ENCODE results near the gene FAM124B.
"Not testable (repeated sequence)": the region's sequence is repeated elsewhere in the genome, so short reads cannot be mapped to it uniquely, and the experiment has no call there.

The FAM124B gene

DNA sequence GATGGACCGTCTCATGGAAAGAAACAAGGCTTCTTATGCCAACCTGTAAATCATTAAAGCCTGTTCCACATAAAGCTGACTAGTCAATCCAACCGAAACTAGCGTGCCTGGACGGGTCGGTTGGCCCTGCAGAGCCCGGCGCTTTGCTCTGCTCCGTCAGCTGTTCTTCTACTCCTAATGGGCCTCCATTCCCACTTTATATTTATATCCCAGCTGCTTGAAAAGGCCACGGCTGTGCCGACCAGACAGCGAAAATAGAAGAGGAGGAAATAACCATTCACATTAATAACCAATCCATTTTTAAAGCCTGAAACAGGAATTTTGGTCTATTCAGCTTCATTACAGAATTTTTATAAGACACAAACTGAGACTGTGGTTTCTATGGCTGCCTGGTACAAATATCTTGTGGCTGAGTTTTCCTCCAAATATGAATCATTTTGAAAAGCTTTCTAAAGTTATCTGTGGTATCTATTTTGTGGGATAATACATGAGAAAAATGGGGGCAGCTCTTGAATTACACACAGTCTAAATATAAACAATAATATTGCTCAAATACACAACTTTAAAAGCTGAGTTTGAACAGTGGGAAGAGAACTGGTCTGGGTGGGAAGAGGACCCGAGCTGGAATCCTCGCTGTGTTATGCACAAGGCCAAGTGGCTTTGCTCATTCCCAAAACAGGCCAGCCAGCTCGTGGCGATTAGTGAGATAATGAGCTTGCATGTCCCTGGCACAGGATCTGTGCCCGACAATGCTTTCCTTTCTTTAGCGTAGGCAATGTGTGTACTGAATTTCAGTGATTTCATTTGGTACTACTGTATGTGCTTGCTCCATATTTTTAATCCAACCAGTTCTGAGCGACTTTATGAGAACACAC lies 10.5 kb upstream of the FAM124B start:
- no peak for DNase-seq

DNA sequence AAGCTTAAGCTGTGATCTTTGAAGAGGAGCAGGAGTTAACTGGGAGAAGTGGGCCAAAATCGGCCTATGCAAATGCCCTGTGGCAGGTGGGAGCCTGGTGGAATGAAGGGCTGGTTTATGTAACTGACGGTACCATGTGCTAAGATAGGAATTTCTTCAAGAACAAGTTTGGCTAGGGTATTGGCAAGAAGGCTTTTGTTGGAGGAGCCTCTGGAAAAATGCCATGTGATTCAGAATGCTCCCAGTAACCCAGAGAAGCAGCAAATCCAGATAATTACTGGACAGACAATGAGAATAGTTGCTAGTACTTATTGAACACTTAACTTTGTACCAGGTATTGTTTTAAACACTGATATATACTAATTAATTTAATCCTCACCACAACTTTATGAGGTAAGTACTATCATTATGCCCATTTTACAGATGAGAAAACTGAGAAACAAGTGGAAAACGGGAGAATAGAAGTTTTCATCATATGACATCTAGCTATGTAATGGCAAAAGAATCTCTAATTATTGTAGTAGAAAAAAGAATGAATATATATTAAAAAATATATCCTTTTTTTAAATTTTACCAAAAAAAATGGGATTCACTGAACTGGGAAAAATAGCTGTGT lies 9.1 kb upstream of the FAM124B start:
- DNase-seq, result no peak

DNA sequence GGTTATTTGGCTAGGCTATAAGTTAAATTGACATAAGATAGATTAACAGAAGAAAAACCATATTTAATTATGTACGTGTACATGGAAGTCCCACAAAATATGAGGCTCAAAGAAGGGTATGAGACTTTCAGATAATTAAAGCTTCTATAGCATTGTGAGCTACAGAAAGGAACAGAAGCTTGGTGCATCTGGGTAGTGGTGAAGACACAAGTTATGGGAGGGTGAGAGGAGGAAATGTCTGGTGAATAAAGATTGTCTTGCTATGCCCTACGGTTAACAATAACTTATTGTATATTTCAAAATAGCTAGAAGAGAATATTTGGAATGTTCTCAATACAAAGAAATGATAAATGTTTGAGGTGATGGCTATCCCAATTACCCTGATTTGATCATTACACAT lies 6.8 kb upstream of the FAM124B start:
- no peak for DNase-seq

DNA sequence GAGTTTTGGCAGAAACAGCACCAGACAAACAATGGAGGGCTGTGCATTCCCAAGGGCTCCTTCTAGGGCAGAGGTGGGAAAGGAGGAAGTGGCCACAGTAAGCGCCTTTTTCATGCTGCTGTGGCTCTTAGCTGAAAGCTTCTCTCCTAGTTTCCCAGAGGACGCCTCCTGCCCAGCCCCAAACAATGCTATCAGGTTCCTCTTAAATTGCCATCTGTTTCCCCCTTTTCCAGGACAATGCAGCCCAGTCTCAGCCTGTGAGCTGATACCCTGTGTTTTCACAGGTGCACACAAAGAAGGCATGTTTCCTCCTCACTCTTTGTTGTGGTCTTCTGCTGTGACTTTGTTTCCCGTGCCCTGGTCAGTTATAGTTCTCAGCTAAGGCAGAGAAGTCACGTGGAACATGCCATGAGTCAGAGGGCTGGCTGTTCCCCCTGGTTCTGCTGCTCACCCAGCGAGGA lies 5.4 kb upstream of the FAM124B start:
- no peak for DNase-seq

DNA sequence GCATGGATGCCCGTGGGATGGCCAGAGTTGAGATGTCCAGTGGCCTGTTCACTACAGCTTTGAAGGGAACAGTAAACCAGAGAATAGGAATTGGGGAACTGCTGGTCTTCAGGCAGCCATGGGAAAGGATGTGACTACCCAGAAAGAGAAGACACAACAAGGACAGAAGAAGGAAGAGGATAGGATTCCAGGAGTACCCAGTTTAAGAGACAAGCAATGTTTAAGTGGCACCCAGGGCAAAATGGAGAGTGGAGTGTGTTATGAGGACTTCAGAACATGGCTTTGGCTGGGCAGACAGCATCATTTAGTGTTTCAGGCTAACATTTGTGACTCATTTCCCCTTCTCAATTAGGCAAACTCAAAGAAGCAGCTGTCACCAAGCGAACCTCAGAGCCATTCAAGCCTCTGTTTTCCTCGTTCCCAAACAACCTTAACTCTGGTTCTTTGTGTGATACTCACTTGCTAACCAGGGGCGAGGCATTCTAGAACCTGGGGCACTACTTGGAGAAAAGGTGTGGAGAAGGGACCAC lies 4.0 kb upstream of the FAM124B start:
- DNase-seq, result no peak

DNA sequence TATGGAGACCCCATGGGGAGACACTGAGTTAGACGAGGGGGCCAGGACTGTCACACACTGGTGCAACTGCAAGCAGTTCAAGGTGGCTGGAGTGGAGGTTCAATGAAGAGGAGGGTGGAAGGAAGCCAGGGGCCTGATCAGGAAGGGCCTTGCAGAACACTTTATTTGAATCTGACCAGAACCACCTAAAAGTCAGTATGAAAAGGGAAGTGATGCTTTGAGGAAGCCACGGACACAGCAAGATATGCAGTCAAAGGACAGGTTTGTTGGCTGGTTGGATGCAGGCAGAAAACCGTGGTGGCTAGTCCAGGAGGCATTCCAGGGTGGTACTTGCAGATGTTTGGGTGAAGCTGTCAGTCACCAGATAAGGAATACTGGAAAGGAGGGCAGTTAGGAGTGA lies 3.5 kb upstream of the FAM124B start:
- DNase-seq, result no peak

DNA sequence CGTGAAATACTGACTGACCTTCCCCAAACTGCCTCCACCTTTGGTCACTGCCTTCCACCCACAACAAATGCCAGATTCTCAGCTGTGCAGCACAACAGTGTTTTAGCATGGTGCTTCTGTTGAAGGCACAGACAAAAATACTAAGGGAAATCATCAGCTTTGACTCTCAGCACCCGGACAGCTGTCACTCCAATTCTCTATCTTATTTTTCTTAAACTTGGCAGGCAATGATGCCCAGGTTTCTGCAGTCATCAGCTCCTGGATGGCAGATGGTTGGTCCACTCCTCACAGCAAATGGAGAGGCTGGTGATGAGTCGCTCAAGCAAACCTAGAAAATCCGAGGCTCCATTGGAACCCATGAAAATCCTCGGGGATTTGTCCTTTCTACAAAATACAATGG lies 2.9 kb upstream of the FAM124B start:
- no peak for DNase-seq

DNA sequence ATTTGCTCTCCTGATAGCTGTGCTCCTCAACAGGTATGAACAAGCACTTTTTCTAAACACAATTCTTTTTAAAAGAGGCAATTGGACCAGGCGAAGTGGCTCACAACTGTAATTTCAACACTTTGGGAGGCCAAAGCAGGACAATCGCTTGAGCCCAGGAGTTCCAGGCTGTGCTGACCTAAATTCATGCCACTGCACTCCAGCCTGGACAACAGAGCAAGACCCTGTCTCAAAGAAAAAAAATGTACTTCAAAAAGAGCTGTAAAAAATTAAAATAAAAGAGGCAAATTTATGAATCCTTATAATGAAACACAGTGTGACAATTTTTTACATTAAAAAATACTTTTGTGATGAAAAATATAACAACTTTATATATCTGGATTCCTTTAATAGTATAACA lies 1.8 kb upstream of the FAM124B start:
- DNase-seq, result no peak

DNA sequence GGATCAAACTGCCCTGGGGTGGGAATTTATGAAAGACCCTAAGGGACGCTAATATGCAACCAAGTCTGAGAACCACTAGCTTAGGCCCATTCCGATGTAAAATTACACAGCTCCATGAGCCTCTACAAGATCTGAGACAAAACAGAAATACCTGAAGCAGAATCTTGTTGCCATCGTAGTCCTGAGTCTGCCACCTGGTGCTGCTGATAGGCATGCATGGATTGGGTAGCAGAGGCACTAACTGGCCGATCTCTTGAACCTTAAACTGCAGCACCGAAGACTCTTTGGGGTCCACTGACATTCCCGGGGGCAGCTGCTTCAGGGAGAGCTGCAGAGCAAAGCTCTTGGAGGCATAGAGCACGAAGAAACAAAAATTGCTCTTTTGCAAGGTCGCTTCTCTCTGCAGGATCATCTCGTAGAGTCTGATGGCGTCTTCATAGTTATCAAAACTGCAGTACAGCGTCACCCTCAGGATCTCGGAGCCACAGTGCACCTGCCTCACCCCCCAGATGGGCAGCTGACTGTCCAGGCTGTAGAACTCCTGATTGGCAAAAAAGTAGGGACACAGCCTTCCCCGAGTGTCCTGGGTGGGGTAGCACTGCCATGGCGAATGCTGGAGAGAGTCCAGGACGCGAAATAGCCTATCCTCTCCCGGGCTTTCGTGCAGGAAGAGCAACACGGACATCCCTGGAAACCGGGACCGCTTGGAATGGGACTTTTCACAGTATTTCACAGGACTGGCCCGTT lies 848 bp downstream of the FAM124B start:
- no peak for DNase-seq

DNA sequence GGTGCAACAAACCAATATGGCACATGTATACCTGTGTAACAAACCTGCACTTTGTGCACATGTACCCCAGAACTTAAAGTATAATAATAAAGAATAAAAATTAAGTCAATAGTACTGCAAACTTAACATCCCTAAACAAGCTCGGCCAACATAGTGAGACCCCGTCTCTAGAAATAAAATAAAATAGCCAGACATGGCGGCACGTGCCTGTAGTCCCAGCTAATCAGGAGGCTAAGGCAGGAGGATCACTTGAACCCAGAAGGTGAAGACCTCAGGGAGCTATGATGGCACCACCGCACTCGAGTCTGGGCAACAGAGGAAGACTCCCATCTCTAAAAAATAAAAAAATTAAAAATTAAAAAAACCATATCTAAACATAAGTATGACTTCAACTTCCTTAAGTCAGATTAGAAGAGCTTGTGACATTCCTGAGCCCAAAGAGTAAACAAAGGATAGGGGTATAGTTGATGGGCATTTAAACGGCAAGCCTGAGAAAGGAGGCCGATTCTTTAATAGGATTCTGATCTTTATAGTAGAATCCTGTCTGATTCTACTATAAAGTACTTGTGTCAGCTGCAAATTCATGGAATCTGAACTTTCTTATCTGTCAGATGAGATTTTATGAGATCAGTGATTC lies 1.6 kb downstream of the FAM124B start:
- no peak for DNase-seq

DNA sequence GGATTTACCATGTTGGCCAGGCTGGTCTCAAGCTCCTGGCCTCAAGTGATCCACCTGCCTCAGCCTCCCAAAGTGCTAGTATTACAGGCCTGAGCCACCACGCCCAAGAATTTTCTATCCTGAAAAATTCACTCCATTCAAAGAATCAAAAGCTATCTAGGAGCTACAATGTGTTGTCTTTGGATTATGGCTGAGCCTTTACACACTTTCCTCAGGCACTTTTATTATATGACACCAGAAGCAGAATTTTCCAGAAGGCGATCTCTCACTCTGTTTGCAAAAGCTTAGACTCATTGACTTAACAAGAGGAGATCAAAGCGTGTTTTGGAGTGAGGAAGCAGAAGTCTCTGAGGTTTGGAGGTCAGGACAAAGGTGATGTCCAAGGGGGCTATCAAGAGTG lies 3.6 kb downstream of the FAM124B start:
- no peak for DNase-seq

DNA sequence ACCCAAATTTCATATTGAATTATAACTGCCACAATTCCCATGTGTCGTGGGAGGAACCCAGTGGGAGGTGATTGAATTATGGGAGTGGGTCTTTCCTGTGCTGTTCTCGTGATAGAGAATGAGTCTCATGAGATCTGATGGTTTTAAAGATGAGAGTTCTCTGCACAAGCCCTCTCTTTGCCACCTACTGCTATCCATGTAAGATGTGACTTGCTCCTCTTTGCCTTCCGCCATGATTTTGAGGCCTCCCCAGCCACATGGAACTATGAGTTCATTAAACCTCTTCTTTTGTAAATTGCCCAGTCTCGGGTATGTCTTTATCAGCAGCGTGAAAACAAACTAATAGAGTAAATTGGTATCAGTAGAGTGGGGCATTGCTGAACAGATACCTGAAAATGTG lies 4.8 kb downstream of the FAM124B start:
- not testable (repeated sequence) for DNase-seq

DNA sequence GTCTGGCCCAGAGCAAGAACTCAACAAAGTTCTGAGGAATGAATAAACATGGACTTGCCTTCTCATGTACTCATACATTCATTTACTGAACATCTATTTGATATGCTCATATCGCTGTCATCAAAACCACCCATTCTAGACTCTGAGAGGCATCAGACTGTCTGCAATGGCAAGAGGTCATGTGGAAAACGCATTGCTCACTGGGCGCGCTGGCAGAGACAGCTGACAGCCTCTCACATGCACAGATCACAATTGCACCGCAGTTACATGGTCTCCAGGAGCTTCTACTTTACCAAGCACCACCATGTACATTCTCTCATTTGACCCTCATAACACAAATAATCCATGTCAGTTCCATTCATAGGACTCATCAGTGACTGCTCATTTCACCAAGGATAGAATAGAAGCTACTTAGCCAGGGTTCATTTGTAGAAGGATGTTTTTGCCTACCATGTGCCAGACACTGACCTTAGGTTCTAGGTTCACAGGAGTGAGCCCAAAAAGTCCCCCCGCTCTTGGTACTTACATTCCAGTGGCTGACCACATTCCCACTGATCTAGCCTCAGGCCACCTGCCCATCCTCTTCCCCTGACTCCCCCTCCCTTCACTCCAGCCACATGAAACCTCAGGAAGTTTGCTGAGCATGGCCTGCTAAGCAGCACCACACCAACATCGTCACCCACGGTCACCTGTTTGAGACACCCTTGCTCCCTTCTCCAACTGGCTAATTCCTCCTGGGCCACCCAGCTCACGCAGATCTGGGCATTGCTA lies 6.1 kb downstream of the FAM124B start:
- DNase-seq, result no peak

DNA sequence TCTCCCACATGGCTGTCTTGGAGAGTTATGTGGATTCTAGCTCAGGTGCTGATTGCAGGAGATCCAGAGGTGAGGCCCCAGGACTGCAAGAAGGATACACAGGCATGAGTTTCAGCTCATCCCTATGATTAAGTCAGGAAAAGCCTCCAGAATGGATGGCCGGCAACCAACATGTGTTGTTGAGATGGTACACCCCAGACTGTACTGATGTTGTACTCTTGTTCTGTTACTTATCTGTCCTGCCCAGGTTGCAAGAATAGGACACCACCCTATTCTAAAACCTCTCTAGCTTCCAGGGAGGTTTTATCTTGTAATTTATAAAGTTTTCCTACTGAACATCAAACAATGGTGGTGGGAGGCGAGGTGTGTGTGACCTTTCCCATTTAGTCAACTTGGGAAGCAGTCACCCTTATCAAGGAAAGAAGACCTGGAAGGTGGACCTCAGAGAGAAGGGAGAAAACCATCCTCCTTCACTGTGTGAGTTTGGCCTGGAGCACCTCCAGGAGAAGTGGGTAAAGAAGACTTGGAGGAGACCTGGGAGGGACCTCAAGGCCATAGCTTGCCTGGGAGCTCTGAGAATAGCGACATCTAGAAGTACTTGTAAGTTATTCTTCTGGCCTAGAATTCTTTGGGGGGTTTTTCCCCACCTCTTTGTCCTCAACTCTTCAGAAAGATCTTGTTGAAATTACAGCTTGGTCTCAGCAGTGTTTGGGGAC lies 8.6 kb downstream of the FAM124B start:
- DNase-seq, result no peak

DNA sequence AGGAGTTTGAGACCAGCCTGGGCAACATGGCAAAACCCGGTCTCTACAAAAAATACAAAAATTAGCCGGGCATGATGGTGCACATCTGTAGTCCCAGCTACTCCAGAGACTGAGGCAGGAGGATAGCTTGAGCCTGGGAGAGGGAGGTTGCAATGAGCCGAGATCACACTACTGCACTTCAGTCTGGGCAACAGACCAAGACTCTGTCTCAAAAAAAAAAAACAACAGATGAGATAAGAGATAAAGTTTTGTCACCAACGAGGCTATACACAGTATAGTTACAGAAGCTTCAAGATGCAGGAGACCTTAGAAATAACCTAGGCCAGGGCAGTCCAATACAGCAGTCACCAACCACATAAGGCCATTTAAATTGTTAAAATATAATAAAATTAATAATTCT lies 9.4 kb downstream of the FAM124B start:
- DNase-seq, result no peak

DNA sequence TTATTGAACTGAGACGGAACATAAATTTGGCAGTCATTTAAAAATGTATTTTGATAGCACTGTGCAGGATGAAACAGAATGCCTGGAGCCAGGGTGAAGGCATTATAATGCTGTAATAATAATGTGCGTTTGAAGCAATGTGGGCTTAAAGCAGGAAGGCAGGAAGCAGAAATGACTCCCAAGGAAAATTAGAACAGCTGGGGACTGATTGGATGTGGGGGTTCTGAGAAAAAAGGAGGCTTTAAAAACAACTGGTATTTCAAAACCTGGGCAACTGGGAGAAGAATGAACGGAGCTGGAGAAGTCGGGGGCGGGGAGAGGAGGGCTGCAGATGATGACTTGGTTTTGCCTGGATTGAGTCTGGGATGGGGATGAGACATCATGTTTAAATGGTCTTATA lies 12.6 kb downstream of the FAM124B start:
- no peak for DNase-seq

DNA sequence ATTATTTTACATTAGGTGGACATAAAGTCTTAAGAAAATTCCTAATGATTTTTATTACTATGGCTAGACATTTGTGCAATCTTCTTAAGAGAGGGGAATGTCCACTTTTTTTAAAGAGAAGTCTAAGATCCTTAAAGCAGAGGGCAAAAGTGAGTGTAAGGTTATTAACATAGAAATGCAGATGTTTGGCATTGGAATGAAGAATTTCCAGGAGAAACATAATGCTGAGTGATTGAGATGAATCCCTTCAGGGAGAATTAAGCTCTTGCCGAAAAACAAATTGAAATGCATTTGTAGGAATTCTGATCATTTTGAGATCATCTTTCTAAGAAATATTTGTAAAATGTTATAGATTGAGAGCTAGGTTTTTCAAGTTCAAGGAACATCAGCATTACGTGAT lies 15.0 kb downstream of the FAM124B start:
- no peak for DNase-seq

DNA sequence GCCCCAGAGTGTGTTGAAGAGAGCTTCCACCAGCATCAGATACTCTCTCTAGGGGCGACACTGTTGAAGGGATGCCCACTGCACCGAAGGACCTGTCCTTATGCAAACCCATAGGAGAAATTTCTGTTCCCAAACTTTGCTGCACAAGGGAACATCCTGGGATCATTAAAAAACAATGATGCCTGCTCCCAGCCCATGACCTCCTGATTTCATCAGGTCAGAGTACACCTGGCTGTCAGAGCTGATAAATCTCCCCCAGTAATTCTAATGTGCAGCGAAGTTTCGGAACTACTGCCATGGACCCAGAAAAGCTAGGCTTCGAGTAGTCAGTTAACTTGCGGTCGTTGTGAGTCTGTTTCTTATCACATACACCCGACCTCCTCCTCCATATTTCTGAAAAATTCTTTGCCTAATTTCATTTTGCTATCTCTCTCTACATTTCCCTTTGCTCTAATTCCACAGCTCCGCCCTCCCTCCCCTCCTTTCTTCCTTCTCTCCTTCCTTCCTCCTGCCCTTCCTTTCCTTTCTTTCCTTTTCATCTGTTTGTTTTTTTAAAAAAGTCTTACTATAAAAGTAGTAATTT lies 18.8 kb downstream of the FAM124B start:
- DNase-seq, result no peak

DNA sequence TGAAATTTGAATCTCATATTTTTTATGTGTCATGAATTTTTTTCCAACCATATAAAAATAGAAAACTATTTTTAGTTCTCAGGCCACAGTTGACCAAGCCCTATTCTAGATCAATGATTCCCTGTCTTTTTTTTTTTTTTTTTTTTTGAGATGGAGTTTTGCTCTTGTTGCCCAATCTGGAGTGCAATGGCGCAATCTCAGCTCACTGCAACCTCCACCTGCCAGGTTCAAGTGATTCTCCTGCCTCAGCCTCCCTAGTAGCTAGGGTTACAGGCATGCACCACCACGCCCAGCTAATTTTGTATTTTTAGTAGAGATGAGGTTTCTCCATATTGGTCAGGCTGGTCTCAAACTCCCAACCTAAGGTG lies 19.6 kb downstream of the FAM124B start:
- not testable (repeated sequence) for DNase-seq

DNA sequence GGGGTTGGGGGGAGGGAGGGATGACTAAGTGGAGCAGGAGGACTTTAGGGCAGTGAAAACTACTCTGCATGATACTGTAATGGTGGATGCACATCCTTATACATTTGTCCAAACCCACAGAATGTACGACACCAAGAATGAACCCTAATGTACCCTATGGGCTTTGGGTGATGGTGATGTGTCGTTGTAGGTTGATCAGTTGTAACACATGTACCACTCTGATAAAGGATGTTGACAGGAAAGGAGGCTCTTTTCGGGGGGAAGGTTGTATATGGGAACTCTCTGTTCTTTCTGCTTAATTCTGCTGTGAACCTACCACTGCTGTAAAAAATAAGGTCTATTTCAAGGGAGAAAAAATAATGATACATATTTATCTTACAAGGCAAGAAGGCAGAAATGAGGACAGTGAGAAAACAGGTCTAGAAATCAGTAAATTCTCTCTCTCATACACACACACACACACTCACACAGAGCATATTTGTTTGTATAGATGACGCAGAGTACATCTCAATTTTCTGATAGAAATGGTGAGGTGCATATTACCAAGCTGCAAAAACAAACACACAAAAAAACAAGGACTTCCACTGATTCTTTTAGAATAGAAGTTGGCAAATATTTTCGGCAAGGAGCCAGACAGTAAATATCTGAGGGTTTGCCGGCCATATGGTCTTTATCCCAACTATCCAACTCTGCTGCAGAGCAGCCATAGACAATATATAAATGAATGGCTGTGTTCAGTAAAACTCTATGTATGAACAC lies 20.2 kb downstream of the FAM124B start:
- no peak for DNase-seq

DNA sequence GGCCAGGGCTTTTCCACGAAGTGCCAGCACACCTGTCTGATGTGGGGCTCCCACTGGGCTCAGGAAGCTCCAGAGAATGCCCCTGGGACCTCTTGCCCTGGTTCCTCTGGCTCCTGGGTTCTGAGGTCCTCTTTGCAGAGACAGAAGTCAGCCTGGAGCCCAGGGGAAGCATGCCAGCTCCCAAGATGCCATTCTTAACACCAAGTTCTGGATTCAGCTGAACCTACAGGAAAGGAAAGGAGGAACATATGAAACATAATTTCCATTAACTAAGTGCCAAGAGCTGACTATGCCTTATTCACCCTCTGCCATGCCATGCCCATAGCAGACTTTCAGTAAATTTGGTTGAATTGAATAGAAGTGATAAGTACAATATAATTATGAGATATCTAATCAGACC lies 21.9 kb downstream of the FAM124B start:
- DNase-seq, result no peak

All from NCI-H345 (cell line).